ENCODE measurements around the gene ITPR2.
"Not testable (repeated sequence)": the region's sequence is repeated elsewhere in the genome, so short reads cannot be mapped to it uniquely, and the experiment has no call there.

Gene ITPR2

DNA sequence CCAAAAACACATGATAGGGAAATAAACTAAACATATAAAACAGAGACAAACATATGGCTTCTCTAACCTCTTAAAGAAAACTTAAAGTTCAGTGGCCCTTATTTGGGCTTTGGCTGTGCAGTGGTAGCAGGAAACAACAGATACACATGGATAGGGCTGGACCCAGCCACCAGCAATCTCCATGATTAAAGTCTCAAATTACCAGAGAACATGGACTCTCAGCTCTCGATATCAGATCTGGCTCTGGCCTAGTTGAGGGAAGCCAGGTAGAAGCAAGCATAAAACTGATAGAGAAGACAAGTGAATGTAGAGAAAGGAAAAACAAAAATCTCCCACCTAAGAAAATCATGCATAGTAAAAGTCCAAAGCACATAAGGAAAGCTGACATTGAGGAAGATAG, 164.8 kb downstream of the ITPR2 start:
- Mint-ChIP-seq H3K27me3 (no peaks in the 10 kb centered on the region), H3K27ac (peak overlapping the region in 1 of 2 donors; percentile 14), H3K4me1 (ENCODE audit: low read depth in 2 of 2) (peaks cover 0 to 13% of the 10 kb centered on the region in 2 donors), H3K9me3 (no peaks in the 10 kb centered on the region), H3K4me3 (no peak overlapping the region), H3K36me3 (ENCODE audit: insufficient read depth) (peaks cover 14% of the 10 kb centered on the region)
- no peak for ATAC-seq (replicated peaks)
- DNase-seq, result no peak

DNA sequence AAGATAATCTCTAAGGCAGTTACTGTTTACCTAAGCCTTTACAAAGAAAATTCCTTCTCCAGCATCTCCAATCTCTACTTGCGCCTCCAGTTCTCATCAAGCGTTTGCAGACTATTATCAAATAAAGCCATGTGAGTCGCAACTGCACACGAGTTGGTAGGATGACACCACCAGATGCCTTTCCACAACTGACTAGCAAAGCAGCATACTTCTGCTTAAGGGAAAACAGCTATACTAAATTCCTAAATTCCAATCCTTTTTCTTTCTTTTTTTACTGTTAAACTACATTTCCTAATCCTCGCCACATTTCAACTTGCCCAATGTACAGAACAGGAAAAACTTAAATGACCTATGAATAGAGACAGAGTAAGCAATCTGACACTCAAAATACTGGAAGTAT, 166.7 kb downstream of the ITPR2 start:
- no peak overlapping the region for H3K27ac Mint-ChIP-seq
- no peaks in the 10 kb centered on the region for H3K27me3 Mint-ChIP-seq
- no peak for DNase-seq
- no peak overlapping the region for H3K4me3 Mint-ChIP-seq
- peaks cover 18% of the 10 kb centered on the region for H3K36me3 Mint-ChIP-seq (ENCODE audit: insufficient read depth)
- ATAC-seq (replicated peaks), result no peak
- no peaks in the 10 kb centered on the region for H3K9me3 Mint-ChIP-seq
- peaks cover 0 to 9% of the 10 kb centered on the region in 2 donors for H3K4me1 Mint-ChIP-seq (ENCODE audit: low read depth in 2 of 2)

DNA sequence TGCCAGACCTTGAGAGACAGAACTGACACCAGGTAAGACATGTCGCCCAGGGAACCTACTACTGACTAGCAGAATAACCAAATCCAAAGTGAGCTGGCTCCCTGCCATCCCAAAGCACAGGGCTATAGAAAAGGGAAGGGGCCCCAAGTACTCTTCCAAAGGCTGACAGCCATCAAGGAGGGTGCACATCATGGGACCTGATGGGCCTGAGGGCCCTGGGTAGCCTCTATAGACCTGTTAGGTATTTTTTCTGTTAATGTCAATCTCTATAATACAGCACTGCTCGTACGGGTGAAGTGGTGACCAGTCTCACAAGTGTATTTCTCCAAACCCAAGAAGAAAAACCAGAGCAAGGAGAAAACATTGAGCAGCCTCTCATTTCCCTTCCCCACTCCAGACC, 171.6 kb downstream of the ITPR2 start:
- H3K4me1 Mint-ChIP-seq (ENCODE audit: low read depth in 2 of 2), result no peaks in the 10 kb centered on the region
- H3K4me3 Mint-ChIP-seq, result no peak overlapping the region
- H3K27ac Mint-ChIP-seq, result no peak overlapping the region
- no peaks in the 10 kb centered on the region for H3K27me3 Mint-ChIP-seq
- DNase-seq, result no peak
- peaks cover 19% of the 10 kb centered on the region for H3K36me3 Mint-ChIP-seq (ENCODE audit: insufficient read depth)
- no peak for ATAC-seq (replicated peaks)
- no peaks in the 10 kb centered on the region for H3K9me3 Mint-ChIP-seq

- Mint-ChIP-seq H3K4me3 (no peak overlapping the region), H3K27me3 (no peaks in the 10 kb centered on the region), H3K9me3 (no peaks in the 10 kb centered on the region), H3K27ac (no peak overlapping the region), H3K4me1 (ENCODE audit: low read depth in 2 of 2) (no peaks in the 10 kb centered on the region), H3K36me3 (ENCODE audit: insufficient read depth) (peaks cover 24% of the 10 kb centered on the region)
- DNase-seq (no peak), ATAC-seq (replicated peaks) (no peak)
These were observed 173.1 kb downstream of the ITPR2 start for GRCh38 chr12:26659930-26660329.

DNA sequence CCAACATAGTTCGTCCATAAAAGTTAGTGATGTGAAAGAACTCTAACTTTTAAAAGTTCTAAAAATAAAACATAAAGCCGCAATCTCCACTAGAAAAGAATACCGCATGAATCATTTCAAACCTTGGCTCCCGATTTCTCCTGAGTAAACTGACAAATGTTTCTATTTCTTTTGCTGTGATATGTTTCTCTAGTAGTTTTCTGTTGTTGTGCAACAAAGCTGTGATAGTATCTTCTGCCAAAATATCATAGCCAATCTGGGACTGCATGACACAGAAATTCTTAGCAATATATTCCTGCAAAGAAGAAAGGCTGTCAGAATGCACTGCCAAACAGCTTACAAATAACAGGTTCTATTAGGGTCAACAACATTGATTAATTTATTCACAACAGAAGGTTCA, 174.0 kb downstream of the ITPR2 start:
- Mint-ChIP-seq H3K9me3 (no peaks in the 10 kb centered on the region), H3K36me3 (ENCODE audit: insufficient read depth) (peaks cover 30% of the 10 kb centered on the region), H3K27me3 (no peaks in the 10 kb centered on the region), H3K4me3 (no peak overlapping the region), H3K27ac (no peak overlapping the region), H3K4me1 (ENCODE audit: low read depth in 2 of 2) (no peaks in the 10 kb centered on the region)
- DNase-seq, result no peak
- no peak for ATAC-seq (replicated peaks)

DNA sequence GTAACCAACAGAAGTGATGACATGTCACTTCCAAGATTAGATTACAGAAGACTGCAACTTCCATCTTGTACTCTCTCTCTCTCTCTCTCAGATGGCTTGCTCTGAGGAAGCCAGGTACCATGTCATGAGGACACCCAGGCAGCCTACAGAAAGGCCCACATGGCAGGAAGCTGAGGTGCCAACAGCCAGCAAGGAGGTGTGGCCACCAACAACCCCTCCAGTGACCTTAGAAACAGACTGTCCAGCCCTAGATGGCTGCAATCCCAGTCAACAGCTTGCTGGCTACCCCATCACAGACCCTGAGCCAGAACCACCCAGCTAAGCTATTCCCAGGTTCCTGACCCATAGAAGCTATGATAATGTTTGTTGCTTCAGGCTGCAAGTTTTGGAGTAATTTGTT, 178.4 kb downstream of the ITPR2 start:
- Mint-ChIP-seq H3K27ac (no peak overlapping the region), H3K9me3 (peaks cover 0 to 6% of the 10 kb centered on the region in 2 donors), H3K4me3 (no peak overlapping the region), H3K27me3 (no peaks in the 10 kb centered on the region), H3K36me3 (ENCODE audit: insufficient read depth) (peaks cover 35% of the 10 kb centered on the region), H3K4me1 (ENCODE audit: low read depth in 2 of 2) (no peaks in the 10 kb centered on the region)
- ATAC-seq (replicated peaks), result no peak
- DNase-seq, result no peak

DNA sequence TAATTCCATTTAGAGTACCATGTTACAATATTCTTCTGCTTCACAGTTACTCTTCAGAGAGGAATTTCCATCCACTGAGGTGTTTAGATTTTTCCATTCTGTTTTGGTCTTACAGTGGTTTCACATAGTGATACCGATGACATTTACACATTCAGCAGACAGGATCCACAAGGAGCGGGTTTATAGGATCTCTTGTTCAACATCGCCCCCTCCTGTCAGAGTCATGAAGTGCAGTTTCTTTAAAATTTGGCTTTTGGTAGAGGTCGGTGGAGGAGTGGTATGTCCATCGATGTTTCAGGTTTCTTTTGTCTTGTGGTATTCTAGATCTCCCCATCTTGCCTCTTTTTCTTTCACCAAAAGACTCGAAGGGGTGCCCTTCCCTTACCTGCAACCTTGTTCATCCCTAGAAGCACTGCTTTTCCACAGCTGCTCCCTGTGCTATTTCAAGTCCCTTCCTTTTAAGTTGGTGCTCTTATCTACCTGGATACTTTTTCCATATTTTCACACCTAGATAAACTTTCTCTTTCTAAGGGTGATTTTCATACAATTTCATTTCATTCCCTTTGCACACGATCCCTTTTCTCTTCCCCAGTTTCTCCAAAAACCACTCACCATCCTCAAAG, 181.3 kb downstream of the ITPR2 start:
- Mint-ChIP-seq H3K4me1 (ENCODE audit: low read depth in 2 of 2) (no peaks in the 10 kb centered on the region), H3K27me3 (no peaks in the 10 kb centered on the region), H3K36me3 (ENCODE audit: insufficient read depth) (peaks cover 35% of the 10 kb centered on the region), H3K9me3 (peaks cover 0 to 6% of the 10 kb centered on the region in 2 donors), H3K4me3 (no peak overlapping the region), H3K27ac (no peak overlapping the region)
- DNase-seq, result peak; percentile 18 to 41 (median 21)
- no peak for ATAC-seq (replicated peaks)

DNA sequence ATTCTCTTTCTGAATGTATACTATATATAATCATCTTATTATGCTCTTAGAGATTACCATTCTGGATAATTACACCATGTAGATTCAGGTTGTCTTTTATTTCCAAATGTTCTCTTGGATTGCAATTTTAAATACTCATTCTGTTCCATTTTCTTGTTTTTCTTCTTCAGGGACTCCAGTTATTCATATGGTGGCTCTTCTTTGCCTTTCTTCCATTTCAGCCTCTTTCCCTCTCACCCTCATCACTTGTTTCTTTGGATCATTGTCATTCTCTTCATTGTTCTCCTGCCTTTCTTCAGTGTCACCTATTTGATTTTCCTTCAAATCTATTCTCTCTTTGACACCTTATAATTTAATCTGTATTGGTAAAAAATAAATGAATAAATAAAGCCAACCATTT, 182.0 kb downstream of the ITPR2 start:
- Mint-ChIP-seq H3K9me3 (peaks cover 0 to 6% of the 10 kb centered on the region in 2 donors), H3K4me3 (no peak overlapping the region), H3K27ac (no peak overlapping the region), H3K36me3 (ENCODE audit: insufficient read depth) (peaks cover 30% of the 10 kb centered on the region), H3K27me3 (no peaks in the 10 kb centered on the region), H3K4me1 (ENCODE audit: low read depth in 2 of 2) (no peaks in the 10 kb centered on the region)
- DNase-seq (no peak), ATAC-seq (replicated peaks) (no peak)

GRCh38 chr12:26648999-26649398, 184.0 kb downstream of the ITPR2 start:
- Mint-ChIP-seq H3K4me1 (ENCODE audit: low read depth in 2 of 2) (peaks cover 0 to 4% of the 10 kb centered on the region in 2 donors), H3K4me3 (no peak overlapping the region), H3K36me3 (ENCODE audit: insufficient read depth) (peaks cover 15% of the 10 kb centered on the region), H3K9me3 (peaks cover 0 to 6% of the 10 kb centered on the region in 2 donors), H3K27ac (no peak overlapping the region), H3K27me3 (no peaks in the 10 kb centered on the region)
- ATAC-seq (replicated peaks) (no peak), DNase-seq (no peak)

DNA sequence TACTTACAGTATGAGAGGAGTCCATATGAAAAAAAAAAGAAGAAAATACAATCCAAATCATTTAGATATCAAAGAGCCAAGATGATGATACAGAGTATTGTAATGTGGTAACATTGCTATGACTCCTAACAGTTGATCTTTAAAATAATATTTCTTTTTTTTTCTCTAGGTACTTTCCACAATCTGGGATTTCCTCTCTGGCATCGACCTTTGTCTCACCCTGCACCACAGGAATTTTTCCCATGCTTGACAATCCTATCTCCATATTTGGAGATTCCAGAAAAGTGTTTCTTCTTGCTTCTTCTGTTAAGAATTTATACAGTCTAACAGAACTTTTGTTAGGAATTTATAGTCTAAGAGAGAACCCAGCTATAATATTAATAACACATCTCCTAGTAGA, 184.4 kb downstream of the ITPR2 start:
- Mint-ChIP-seq H3K4me3 (no peak overlapping the region), H3K9me3 (peaks cover 0 to 6% of the 10 kb centered on the region in 2 donors), H3K27me3 (no peaks in the 10 kb centered on the region), H3K27ac (no peak overlapping the region), H3K36me3 (ENCODE audit: insufficient read depth) (peaks cover 10% of the 10 kb centered on the region), H3K4me1 (ENCODE audit: low read depth in 2 of 2) (peaks cover 0 to 4% of the 10 kb centered on the region in 2 donors)
- DNase-seq, result no peak
- no peak for ATAC-seq (replicated peaks)

DNA sequence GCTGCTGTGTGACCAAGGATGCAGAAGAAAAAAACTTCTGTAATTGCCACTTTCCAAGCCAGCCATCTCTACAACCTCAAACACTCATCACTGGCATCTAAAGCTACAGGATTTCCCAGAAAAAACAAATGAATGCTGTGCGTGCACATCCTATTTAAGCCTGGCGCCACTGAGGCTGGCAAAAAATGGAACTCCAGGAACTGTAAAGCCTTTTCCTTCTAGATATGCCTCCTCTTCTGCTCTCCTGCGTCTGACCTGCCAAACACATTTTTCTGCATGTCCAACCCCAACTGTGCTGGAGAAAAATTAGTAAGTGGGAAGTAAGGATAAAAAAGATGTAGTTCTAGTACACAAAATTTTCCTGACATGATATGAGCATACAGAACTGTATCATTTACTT, 184.9 kb downstream of the ITPR2 start:
- Mint-ChIP-seq H3K4me1 (ENCODE audit: low read depth in 2 of 2) (peaks cover 0 to 4% of the 10 kb centered on the region in 2 donors), H3K9me3 (peaks cover 0 to 6% of the 10 kb centered on the region in 2 donors), H3K4me3 (no peak overlapping the region), H3K27ac (no peak overlapping the region), H3K36me3 (ENCODE audit: insufficient read depth) (peaks cover 5% of the 10 kb centered on the region), H3K27me3 (no peaks in the 10 kb centered on the region)
- no peak for DNase-seq
- ATAC-seq (replicated peaks), result no peak

GRCh38 chr12:26647088-26647487, 185.9 kb downstream of the ITPR2 start:
- DNase-seq, result no peak
- Mint-ChIP-seq H3K36me3 (ENCODE audit: insufficient read depth) (peaks cover 3% of the 10 kb centered on the region), H3K27me3 (no peaks in the 10 kb centered on the region), H3K4me1 (ENCODE audit: low read depth in 2 of 2) (peaks cover 0 to 4% of the 10 kb centered on the region in 2 donors), H3K9me3 (peaks cover 0 to 4% of the 10 kb centered on the region in 2 donors), H3K4me3 (no peak overlapping the region), H3K27ac (no peak overlapping the region)
- no peak for ATAC-seq (replicated peaks)

DNA sequence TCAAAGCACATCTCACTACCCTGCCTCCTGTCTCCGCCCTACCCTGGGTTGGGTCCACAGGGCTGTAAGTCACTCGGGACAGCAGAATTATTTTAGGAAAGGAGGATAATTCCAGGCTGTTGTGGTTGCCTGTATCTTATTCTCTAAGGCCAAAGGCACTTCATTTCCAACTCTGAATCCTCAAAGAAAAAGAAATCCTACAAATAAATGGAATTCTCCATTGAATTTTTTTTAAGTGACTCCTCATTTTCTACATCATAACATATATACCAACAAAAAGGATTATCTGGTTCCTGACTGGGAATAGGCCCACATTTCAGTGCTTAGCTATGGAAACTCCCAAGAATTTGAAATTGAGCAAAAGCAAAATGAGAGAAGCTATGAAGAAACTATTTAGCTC, 186.4 kb downstream of the ITPR2 start:
- H3K27me3 Mint-ChIP-seq, result no peaks in the 10 kb centered on the region
- peaks cover 3% of the 10 kb centered on the region for H3K36me3 Mint-ChIP-seq (ENCODE audit: insufficient read depth)
- no peak for DNase-seq
- H3K4me1 Mint-ChIP-seq (ENCODE audit: low read depth in 2 of 2), result peaks cover 0 to 4% of the 10 kb centered on the region in 2 donors
- no peaks in the 10 kb centered on the region for H3K9me3 Mint-ChIP-seq
- H3K27ac Mint-ChIP-seq, result no peak overlapping the region
- ATAC-seq (replicated peaks), result no peak
- no peak overlapping the region for H3K4me3 Mint-ChIP-seq

DNA sequence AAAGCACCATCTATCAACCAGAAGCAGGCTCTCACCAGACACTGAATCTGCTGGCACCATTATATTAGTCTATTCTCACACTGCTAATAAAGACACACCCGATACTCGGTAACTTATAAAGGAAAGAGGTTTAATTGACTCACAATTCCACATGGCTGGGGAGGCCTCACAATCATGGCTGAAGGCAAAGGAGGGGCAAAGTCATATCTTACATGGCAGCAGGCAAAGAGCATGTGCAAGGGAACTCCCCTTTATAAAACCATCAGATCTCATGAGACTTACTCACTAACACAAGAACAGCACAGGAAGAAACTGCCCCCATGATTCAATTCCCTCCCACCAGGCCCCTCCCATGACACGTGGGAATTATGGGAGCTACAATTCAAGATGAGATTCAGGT, 188.6 kb downstream of the ITPR2 start:
- not testable (repeated sequence) for DNase-seq; H3K36me3 Mint-ChIP-seq (ENCODE audit: insufficient read depth); H3K4me1 Mint-ChIP-seq (ENCODE audit: low read depth in 2 of 2); H3K27me3 Mint-ChIP-seq; H3K4me3 Mint-ChIP-seq; ATAC-seq (replicated peaks); H3K9me3 Mint-ChIP-seq
- H3K27ac Mint-ChIP-seq, result peak overlapping the region in 1 of 2 donors; percentile 9
